ENCODE measurements around the gene SYNGR4.

The SYNGR4 gene, protein sequence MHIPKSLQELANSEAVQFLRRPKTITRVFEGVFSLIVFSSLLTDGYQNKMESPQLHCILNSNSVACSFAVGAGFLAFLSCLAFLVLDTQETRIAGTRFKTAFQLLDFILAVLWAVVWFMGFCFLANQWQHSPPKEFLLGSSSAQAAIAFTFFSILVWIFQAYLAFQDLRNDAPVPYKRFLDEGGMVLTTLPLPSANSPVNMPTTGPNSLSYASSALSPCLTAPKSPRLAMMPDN

DNA sequence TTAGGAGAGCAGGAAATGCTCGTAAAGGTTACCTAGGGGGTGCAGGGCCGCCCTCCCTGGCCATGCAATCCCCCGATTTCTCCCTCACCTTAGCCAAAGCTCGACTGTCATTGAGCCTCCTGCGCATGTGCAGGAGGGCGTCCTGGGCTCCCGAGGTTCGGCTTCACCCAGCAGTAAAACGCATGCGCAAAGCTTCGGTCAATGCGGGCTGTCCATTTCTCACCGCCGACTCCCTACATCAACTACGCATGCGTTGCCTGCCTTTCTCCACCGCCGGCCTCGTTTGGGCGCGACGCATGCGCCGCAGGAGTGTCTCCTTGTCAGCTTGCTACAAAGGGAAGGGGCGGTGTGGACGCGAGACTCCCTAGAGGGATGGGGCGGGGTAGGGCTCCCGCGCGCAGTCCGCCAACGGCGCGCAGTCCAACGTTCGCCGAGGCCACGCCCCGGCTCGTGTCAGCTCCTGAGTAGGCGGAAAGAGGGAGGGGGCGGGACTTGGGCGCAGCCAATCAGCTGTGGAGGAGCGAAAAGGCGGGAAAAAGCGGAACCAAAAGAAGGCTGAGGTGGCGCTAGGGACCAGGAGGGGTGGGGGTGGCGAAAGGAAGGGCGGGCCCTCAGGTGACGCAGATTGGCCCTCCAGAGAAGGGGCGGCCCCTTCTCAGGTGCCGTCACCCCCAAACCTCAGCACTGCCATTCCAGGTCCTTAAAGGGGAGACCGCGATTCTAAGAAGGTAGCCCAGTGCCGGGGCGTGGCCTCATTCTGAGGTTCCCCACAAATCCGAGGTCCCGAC is at the start of gene SYNGR4, which contains the start of gene TMEM143:
Gene SYNGR4 (plus strand): TSS at position 558 of the 788 bp plus-strand sequence. CDS start 1,476 bp downstream, outside the sequence.
Gene TMEM143 (minus strand): TSS at position 131 of the 788 bp plus-strand sequence. CDS start 20 bp downstream, at position 111.
- TF ChIP-seq GATA2 (IDR thresholded peaks at IDR 0.05; ENCODE audit: low read depth, low read length) (no peak), GATA3 (IDR thresholded peaks at IDR 0.05; ENCODE audit: low read depth, low read length) (no peak)

DNA sequence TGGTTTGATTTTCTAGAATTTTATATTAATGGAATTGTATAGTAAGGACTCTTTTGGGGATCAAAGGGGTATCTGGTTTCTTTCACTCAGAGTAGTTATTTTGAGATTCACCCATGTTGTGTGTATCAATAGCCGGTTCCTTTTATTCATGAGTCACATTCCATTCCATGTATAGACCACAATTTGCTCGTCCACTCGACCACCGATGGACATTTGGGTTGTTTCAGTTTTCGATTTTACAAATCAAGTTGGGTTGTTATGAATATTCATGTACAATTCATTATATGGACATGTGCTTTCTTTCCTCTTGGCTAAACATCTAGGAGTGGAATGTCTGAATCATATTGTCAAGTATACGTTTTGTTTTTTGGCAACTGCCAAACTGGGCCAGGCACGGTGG is 48.5 kb upstream of the SYNGR4 start:
- TF ChIP-seq GATA3 (IDR thresholded peaks at IDR 0.05; ENCODE audit: low read depth, low read length): no peak
- no peak for TF ChIP-seq GATA2 (IDR thresholded peaks at IDR 0.05; ENCODE audit: low read depth, low read length)

DNA sequence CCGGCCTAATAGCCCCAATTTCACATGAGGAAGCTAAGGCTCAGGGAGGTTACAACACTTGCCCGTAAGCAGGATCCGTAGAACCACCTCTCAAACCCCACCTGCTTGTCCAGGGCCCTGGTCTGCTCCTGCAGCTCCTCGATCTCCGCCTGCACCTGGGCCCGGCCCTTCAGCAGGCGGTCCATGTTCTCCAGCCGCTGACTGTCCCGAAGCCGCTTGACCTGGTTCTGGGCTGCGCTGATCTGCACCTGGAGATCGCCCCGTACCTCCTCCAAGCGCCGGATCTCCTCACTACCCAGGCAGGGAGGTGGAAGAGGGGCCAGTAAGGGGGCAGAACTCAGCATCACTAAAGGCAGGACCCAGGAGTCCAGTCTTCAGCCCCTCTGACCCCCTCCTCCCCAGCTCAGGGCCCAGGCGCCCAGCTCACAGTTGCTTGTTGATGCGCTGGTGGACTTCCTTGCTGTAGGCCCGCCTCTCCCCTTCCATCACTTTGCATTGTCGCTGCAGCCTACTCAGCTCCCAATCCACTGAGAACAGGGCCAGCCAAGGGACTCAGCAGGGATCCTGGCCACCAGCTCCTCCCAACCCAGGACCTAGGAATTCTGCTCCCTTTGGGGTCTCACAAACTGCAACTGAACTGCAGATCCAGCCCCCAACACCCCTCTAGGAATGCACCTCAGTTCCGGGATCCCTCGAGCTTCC is 45.7 kb upstream of the SYNGR4 start:
- TF ChIP-seq GATA3 (IDR thresholded peaks at IDR 0.05; ENCODE audit: low read depth, low read length) (no peak), GATA2 (IDR thresholded peaks at IDR 0.05; ENCODE audit: low read depth, low read length) (no peak)

DNA sequence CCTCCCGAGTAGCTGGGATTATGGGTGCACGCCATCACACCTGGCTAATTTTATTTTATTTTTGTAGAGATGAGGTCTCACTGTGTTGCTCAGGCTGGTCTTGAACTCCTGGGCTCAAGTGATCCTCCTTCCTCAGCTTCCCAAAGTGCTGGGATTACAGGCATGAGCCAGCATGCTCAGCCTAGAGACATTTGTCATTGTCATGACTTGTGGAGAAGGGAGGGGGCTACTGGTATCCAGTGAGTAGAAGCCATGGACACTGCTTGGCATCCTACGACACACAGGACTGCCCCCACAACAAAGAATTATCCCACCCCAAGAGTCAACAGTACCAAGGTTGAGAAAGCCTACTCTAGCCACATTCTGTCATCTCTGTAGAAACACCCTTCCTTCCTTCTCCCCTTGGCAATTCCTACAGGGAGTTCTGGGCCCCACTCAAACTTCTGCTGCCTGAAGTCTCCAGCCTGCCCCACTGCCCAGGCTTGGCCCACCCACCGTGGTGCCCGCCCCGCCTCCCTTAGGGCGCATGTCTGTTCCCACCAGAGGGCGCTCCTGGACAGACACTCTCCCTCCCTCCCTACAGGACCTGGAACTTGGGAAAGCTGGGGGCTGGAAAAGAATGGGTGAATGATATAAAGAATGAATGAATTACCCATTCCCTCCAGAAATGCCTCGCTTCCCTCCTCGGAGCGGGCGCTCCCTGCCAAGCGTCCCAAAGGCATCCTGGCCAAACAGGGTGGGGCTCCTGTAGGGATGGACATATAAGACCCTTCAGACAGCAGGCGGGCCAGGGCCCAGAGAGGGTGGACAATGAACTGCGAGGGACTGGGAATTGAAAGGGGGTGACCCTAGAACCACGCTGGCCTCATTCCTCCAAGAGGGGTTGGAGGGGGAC is 44.3 kb upstream of the SYNGR4 start:
- no peak for TF ChIP-seq GATA3 (IDR thresholded peaks at IDR 0.05; ENCODE audit: low read depth, low read length)
- no peak for TF ChIP-seq GATA2 (IDR thresholded peaks at IDR 0.05; ENCODE audit: low read depth, low read length)

GRCh38 chr19:48321372-48321621 is 42.9 kb upstream of the SYNGR4 start:
- TF ChIP-seq GATA2 (IDR thresholded peaks at IDR 0.05; ENCODE audit: low read depth, low read length): no peak
- no peak for TF ChIP-seq GATA3 (IDR thresholded peaks at IDR 0.05; ENCODE audit: low read depth, low read length)

GRCh38 chr19:48321622-48322591 is 42.3 kb upstream of the SYNGR4 start:
- no peak for TF ChIP-seq GATA2 (IDR thresholded peaks at IDR 0.05; ENCODE audit: low read depth, low read length)
- no peak for TF ChIP-seq GATA3 (IDR thresholded peaks at IDR 0.05; ENCODE audit: low read depth, low read length)

DNA sequence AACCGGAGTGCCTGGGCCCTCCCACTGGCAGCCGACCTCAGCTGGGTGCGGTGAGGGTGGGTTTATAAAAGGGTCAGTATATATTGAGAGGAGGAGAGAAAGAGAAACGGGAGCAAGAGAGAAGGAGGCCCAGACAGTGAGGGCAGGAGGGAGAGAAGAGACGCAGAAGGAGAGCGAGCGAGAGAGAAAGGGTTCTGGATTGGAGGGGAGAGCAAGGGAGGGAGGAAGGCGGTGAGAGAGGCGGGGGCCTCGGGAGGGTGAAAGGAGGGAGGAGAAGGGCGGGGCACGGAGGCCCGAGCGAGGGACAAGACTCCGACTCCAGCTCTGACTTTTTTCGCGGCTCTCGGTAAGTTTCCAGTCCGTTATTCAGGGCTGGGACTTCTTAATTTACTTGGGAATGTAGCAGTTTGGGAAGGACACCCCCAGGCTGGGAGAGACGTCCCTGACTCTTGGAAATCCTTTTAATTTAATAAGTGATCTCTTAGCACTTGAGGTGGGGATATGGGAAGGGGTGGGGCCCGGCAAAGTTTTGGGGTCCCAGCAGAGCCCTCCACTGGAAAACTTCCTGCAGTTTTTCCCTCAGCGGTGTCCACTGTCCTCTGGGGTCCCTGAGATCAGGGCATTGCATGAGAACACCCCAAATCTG is 38.8 kb upstream of the SYNGR4 start, which contains the start of gene EMP3:
Gene EMP3 (plus strand): TSS at position 288 of the 646 bp plus-strand sequence. CDS start 1,293 bp downstream, outside the sequence.
- TF ChIP-seq GATA3 (IDR thresholded peaks at IDR 0.05; ENCODE audit: low read depth, low read length) (no peak), GATA2 (IDR thresholded peaks at IDR 0.05; ENCODE audit: low read depth, low read length) (no peak)

- TF ChIP-seq GATA3 (IDR thresholded peaks at IDR 0.05; ENCODE audit: low read depth, low read length): no peak
- no peak for TF ChIP-seq GATA2 (IDR thresholded peaks at IDR 0.05; ENCODE audit: low read depth, low read length)
Measured at GRCh38 chr19:48329167-48329891, 34.8 kb upstream of the SYNGR4 start.

DNA sequence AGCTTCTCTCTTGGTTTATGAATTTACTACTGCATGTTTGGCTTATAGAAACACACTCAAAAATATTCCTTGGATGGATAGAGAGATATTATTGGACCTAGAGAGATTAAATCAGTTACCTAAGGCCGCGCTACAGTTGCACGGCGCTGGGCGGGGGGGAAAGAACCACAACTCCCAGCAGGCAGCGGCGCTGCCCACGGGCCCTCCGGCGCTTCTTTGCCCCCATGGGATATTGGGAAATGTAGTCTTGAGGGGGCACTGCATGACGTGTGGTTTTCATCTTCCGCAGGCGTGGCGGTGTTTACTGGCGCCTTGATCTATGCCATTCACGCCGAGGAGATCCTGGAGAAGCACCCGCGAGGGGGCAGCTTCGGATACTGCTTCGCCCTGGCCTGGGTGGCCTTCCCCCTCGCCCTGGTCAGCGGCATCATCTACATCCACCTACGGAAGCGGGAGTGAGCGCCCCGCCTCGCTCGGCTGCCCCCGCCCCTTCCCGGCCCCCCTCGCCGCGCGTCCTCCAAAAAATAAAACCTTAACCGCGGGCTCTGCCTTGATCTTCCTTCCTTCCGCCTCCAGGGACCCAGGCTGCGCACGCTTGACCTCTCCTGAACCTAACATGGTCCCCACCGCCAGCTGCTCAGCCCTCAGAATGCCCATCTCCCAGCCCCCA is 34.0 kb upstream of the SYNGR4 start:
- TF ChIP-seq GATA2 (IDR thresholded peaks at IDR 0.05; ENCODE audit: low read depth, low read length) (peak; percentile 81), GATA3 (IDR thresholded peaks at IDR 0.05; ENCODE audit: low read depth, low read length) (no peak)

GRCh38 chr19:48332351-48332661 is 31.9 kb upstream of the SYNGR4 start:
- no peak for TF ChIP-seq GATA2 (IDR thresholded peaks at IDR 0.05; ENCODE audit: low read depth, low read length)

Measured in SH-SY5Y (cell line).